GM21576 (cell line): ENCODE results near the gene DCUN1D1.

Experiments used
- ATAC-seq: cut with Tn5 transposase; IDR thresholded peaks from one replicate; pipeline ENCODE4 v1.9.1; 2021; ENCODE audit warnings: mild to moderate bottlenecking, moderate library complexity; ENCODE audit not compliant: unreplicated experiment

The DCUN1D1 gene

GRCh38 chr3:182973047-182973446 is 7.3 kb downstream of the DCUN1D1 start:
- ATAC-seq: no peak

- ATAC-seq: no peak
These were observed 8.0 kb downstream of the DCUN1D1 start for GRCh38 chr3:182972387-182972786.

- ATAC-seq: peak; percentile 54
These were observed 8.7 kb downstream of the DCUN1D1 start for GRCh38 chr3:182971637-182972036.

- ATAC-seq: no peak
These were observed 9.4 kb downstream of the DCUN1D1 start for GRCh38 chr3:182970811-182971418.

- ATAC-seq: no peak
These were observed 10.5 kb downstream of the DCUN1D1 start for GRCh38 chr3:182969853-182970252.

- no peak for ATAC-seq
These were observed 11.1 kb downstream of the DCUN1D1 start for GRCh38 chr3:182969277-182969676.

- ATAC-seq: peak; percentile 45
These were observed 12.8 kb downstream of the DCUN1D1 start for GRCh38 chr3:182967218-182968204.

GRCh38 chr3:182965861-182966366 is 14.4 kb downstream of the DCUN1D1 start:
- no peak for ATAC-seq

GRCh38 chr3:182964179-182964578 is 16.2 kb downstream of the DCUN1D1 start:
- no peak for ATAC-seq

GRCh38 chr3:182962166-182962565 is 18.2 kb downstream of the DCUN1D1 start:
- no peak for ATAC-seq

- ATAC-seq: no peak
These were observed 20.6 kb downstream of the DCUN1D1 start for GRCh38 chr3:182959474-182960350.

GRCh38 chr3:182957676-182958266 is 22.6 kb downstream of the DCUN1D1 start:
- ATAC-seq: no peak

GRCh38 chr3:182957226-182957625 is 23.1 kb downstream of the DCUN1D1 start:
- ATAC-seq: no peak

GRCh38 chr3:182954553-182955235 is 25.6 kb downstream of the DCUN1D1 start:
- peak; percentile 84 for ATAC-seq

- no peak for ATAC-seq
These were observed 30.6 kb downstream of the DCUN1D1 start for GRCh38 chr3:182949688-182950087.

- ATAC-seq: no peak
These were observed 32.0 kb downstream of the DCUN1D1 start for GRCh38 chr3:182948305-182948704.

- ATAC-seq: no peak
These were observed 32.5 kb downstream of the DCUN1D1 start for GRCh38 chr3:182947888-182948287.

- ATAC-seq: no peak
These were observed 38.6 kb downstream of the DCUN1D1 start for GRCh38 chr3:182941719-182942118.

GRCh38 chr3:182940266-182940808 is 40.0 kb downstream of the DCUN1D1 start:
- no peak for ATAC-seq
